T47D (cell line): Measurements from ENCODE around the gene HLF.

ENCODE experiments used
- DNase-seq, 2 experiments: peaks; one replicate each; pipeline versions ENCODE4 v3.0.0 to v3.0.0-alpha.2; 2011 to 2012; ENCODE audit warnings: low read depth in 1 of 2, low spot score in 1 of 2
- JUND ChIP-seq: IDR thresholded peaks from 2 replicates; pipeline ENCODE4 v1.6.1; 2012; ENCODE audit warnings: low read depth
- in situ Hi-C: cut with HindIII; loops from 2 replicates; pipeline ENCODE4 v1.10.0; 2016; ENCODE audit warnings: low sequenced_read_pairs, low pct_unique_long_range_greater_than_20kb

The HLF gene

GRCh38 chr17:55263569-55264277, 1.0 kb upstream of the HLF start:
- in situ Hi-C loops, result no loop called here
- no peak for TF ChIP-seq JUND
- DNase-seq, result no peak

- no peak for TF ChIP-seq JUND
- DNase-seq, result no peak
- in situ Hi-C loops, result no loop called here
These were observed 499 bp upstream of the HLF start for GRCh38 chr17:55264278-55264644.

- TF ChIP-seq JUND, result no peak
- no peak for DNase-seq
- in situ Hi-C loops, result no loop called here
These were observed 706 bp downstream of the HLF start for GRCh38 chr17:55265311-55266021.

- no peak for TF ChIP-seq JUND
- in situ Hi-C loops, result no loop called here
- no peak for DNase-seq
These were observed 1.5 kb downstream of the HLF start for GRCh38 chr17:55266051-55266957.

- DNase-seq, result peak in 1 of 2 experiments; percentile 28
- TF ChIP-seq JUND, result no peak
These were observed 2.4 kb downstream of the HLF start for GRCh38 chr17:55266958-55267688.

GRCh38 chr17:55267777-55268648, 3.3 kb downstream of the HLF start:
- DNase-seq, result no peak
- no peak for TF ChIP-seq JUND
- in situ Hi-C loops, result no loop called here

More at GRCh38 chr17:55266958-55267688, 2.4 kb downstream of the HLF start:
- in situ Hi-C loops, result no loop called here

GRCh38 chr17:55268649-55269480, 4.1 kb downstream of the HLF start:
- DNase-seq, result no peak
- no peak for TF ChIP-seq JUND
- in situ Hi-C loops, result no loop called here

GRCh38 chr17:55269894-55270293, 5.1 kb downstream of the HLF start:
- TF ChIP-seq JUND, result no peak
- no peak for DNase-seq
- in situ Hi-C loops, result no loop called here

- TF ChIP-seq JUND, result no peak
- in situ Hi-C loops, result no loop called here
- no peak for DNase-seq
These were observed 6.4 kb downstream of the HLF start for GRCh38 chr17:55271223-55271571.

- in situ Hi-C loops, result no loop called here
- no peak for TF ChIP-seq JUND
- DNase-seq, result no peak
These were observed 7.4 kb downstream of the HLF start for GRCh38 chr17:55271958-55272710.
